ENCODE results near the gene TMEM151A.
A peak's percentile ranks its signal among the peaks of the same experiment; 100 is the strongest.
"Not testable (repeated sequence)": the region's sequence is repeated elsewhere in the genome, so short reads cannot be mapped to it uniquely, and the experiment has no call there.

Gene TMEM151A

GRCh38 chr11:66310324-66310723 lies 18.6 kb downstream of the TMEM151A start:
- no peak for DNase-seq

- DNase-seq: not testable (repeated sequence)
Measured at GRCh38 chr11:66310803-66311440, 19.2 kb downstream of the TMEM151A start.

- DNase-seq: no peak
Measured at GRCh38 chr11:66311470-66311964, 19.8 kb downstream of the TMEM151A start.

- peak; percentile 98 for DNase-seq
Measured at GRCh38 chr11:66311965-66312548, 20.4 kb downstream of the TMEM151A start.

GRCh38 chr11:66312549-66313320 lies 21.0 kb downstream of the TMEM151A start:
- peak; percentile 92 for DNase-seq

GRCh38 chr11:66313321-66314185 lies 21.9 kb downstream of the TMEM151A start:
- peak; percentile 91 for DNase-seq

- no peak for DNase-seq
Measured at GRCh38 chr11:66314186-66314501, 22.4 kb downstream of the TMEM151A start.

- DNase-seq: no peak
Measured at GRCh38 chr11:66314561-66315497, 23.1 kb downstream of the TMEM151A start.

- no peak for DNase-seq
Measured at GRCh38 chr11:66315498-66315885, 23.8 kb downstream of the TMEM151A start.

GRCh38 chr11:66315921-66316811 lies 24.5 kb downstream of the TMEM151A start:
- DNase-seq: peak; percentile 57

- DNase-seq: no peak
Measured at GRCh38 chr11:66316849-66317251, 25.2 kb downstream of the TMEM151A start, which contains the start of gene CD248. Gene CD248, minus strand, starts transcription at chr11:66317044. Its CDS starts 17 bp downstream, at chr11:66317027.

GRCh38 chr11:66317322-66317722 lies 25.6 kb downstream of the TMEM151A start:
- DNase-seq: peak; percentile 48

GRCh38 chr11:66317723-66318599 lies 26.3 kb downstream of the TMEM151A start:
- peak; percentile 42 for DNase-seq

GRCh38 chr11:66318600-66318970 lies 26.9 kb downstream of the TMEM151A start:
- DNase-seq: no peak

- DNase-seq: not testable (repeated sequence)
Measured at GRCh38 chr11:66320289-66320688, 28.6 kb downstream of the TMEM151A start.

GRCh38 chr11:66320748-66321147 lies 29.1 kb downstream of the TMEM151A start:
- not testable (repeated sequence) for DNase-seq

GRCh38 chr11:66321606-66322005 lies 29.9 kb downstream of the TMEM151A start:
- DNase-seq: no peak

GRCh38 chr11:66322732-66323427 lies 31.2 kb downstream of the TMEM151A start:
- DNase-seq: no peak

GRCh38 chr11:66323684-66324083 lies 32.0 kb downstream of the TMEM151A start:
- no peak for DNase-seq

Data from retina (tissue), 1 donor.